Mesendoderm (in vitro differentiated cells): ENCODE data around the gene USP22.
A peak's percentile ranks its signal among the peaks of the same experiment; 100 is the strongest.

Experiments used
- DNase-seq: peaks from one replicate; pipeline ENCODE4 v3.0.0; 2013
- H2AK5ac ChIP-seq: 2 replicates; pipeline ENCODE4 v1.6.1; 2013; ENCODE audit warnings: low read length, inconsistent platforms
- H2BK120ac ChIP-seq: 2 replicates; pipeline ENCODE4 v1.6.1; 2013; ENCODE audit warnings: low read depth, mild to moderate bottlenecking, low read length, moderate library complexity, mixed read lengths
- H2BK15ac ChIP-seq: replicated peaks from 2 replicates; pipeline ENCODE4 v1.6.1; 2013; ENCODE audit warnings: low read depth, mild to moderate bottlenecking, moderate library complexity
- H2BK5ac ChIP-seq: 2 replicates; pipeline ENCODE4 v1.6.1; 2013; ENCODE audit warnings: low read length, inconsistent platforms
- H3K18ac ChIP-seq: 2 replicates; pipeline ENCODE4 v1.6.1; 2013; ENCODE audit warnings: mild to moderate bottlenecking, low read length, mixed read lengths
- H3K23ac ChIP-seq: one replicate; pipeline ENCODE4 v1.6.1; 2013; ENCODE audit warnings: low read length
- H3K27ac ChIP-seq: 2 replicates; pipeline ENCODE4 v1.5.1; 2013; ENCODE audit warnings: low read depth, mild to moderate bottlenecking, inconsistent platforms, low read length, moderate library complexity
- H3K27me3 ChIP-seq: 2 replicates; pipeline ENCODE4 v1.6.1; 2013; ENCODE audit warnings: low read length, control low read depth, mild to moderate bottlenecking, inconsistent platforms; ENCODE audit not compliant: insufficient read depth, poor library complexity
- H3K36me3 ChIP-seq: 2 replicates; pipeline ENCODE4 v1.6.1; 2013; ENCODE audit warnings: low read length, inconsistent platforms; ENCODE audit not compliant: control insufficient read depth, insufficient read depth
- H3K4ac ChIP-seq: one replicate; pipeline ENCODE4 v1.6.1; 2013; ENCODE audit warnings: low read depth, mild to moderate bottlenecking, low read length, moderate library complexity
- H3K4me1 ChIP-seq: 2 replicates; pipeline ENCODE4 v1.6.1; 2013; ENCODE audit warnings: low read depth, low read length, inconsistent platforms; ENCODE audit not compliant: control insufficient read depth
- H3K4me2 ChIP-seq: 2 replicates; pipeline ENCODE4 v1.6.1; 2013; ENCODE audit warnings: low read length
- H3K4me3 ChIP-seq: 2 replicates; pipeline ENCODE4 v1.5.1; 2013; ENCODE audit warnings: mild to moderate bottlenecking, low read length
- H3K56ac ChIP-seq: one replicate; pipeline ENCODE4 v1.6.1; 2013; ENCODE audit warnings: low read length
- H3K79me1 ChIP-seq: 2 replicates; pipeline ENCODE4 v1.6.1; 2013; ENCODE audit warnings: low read length, inconsistent platforms
- H3K79me2 ChIP-seq: 2 replicates; pipeline ENCODE4 v1.6.1; 2013; ENCODE audit warnings: mild to moderate bottlenecking, low read length; ENCODE audit not compliant: control insufficient read depth, insufficient read depth
- H3K9ac ChIP-seq: 2 replicates; pipeline ENCODE4 v1.6.1; 2013; ENCODE audit warnings: low read length, inconsistent platforms
- H4K5ac ChIP-seq: one replicate; pipeline ENCODE4 v1.6.1; 2013; ENCODE audit warnings: low read length
- H4K8ac ChIP-seq: one replicate; pipeline ENCODE4 v1.6.1; 2013; ENCODE audit warnings: low read depth, mild to moderate bottlenecking, control low read depth, low read length, moderate library complexity
- WGBS: extraction: QIAGEN DNeasy Blood & Tissue Kit; methylation state at CpG from one replicate; pipeline ENCODE4 v1.1.7; 2013; ENCODE audit warnings: low lambda C conversion rate, missing lambda C conversion rate; ENCODE audit not compliant: insufficient coverage; ENCODE audit errors: extremely low coverage; 5-methylcytosine and 5-hydroxymethylcytosine counted together

The USP22 gene

GRCh38 chr17:21021208-21021803 lies 21.5 kb downstream of the USP22 start:
- no peaks in the 10 kb centered on the region for H3K4me1 ChIP-seq
- no peak overlapping the region for H2BK15ac ChIP-seq
- H3K79me2 ChIP-seq = peaks cover 94% of the 10 kb centered on the region
- no CpG with 5 or more reads among the region's 7 CpGs for WGBS
- H2AK5ac ChIP-seq = no peak overlapping the region
- no peak for DNase-seq
- no peaks in the 10 kb centered on the region for H3K27me3 ChIP-seq
- H2BK120ac ChIP-seq = no peak overlapping the region
- H2BK5ac ChIP-seq = no peak overlapping the region
- H3K4me3 ChIP-seq = no peak overlapping the region
- H3K79me1 ChIP-seq = peaks cover 34% of the 10 kb centered on the region
- H3K9ac ChIP-seq = no peak overlapping the region
- H3K36me3 ChIP-seq = peaks cover 56% of the 10 kb centered on the region
- no peak overlapping the region for H4K8ac ChIP-seq
- no peak overlapping the region for H3K23ac ChIP-seq
- no peak overlapping the region for H4K5ac ChIP-seq
- no peak overlapping the region for H3K18ac ChIP-seq
- no peak overlapping the region for H3K4me2 ChIP-seq
- H3K56ac ChIP-seq = no peak overlapping the region
- no peak overlapping the region for H3K27ac ChIP-seq
- no peak overlapping the region for H3K4ac ChIP-seq

DNA sequence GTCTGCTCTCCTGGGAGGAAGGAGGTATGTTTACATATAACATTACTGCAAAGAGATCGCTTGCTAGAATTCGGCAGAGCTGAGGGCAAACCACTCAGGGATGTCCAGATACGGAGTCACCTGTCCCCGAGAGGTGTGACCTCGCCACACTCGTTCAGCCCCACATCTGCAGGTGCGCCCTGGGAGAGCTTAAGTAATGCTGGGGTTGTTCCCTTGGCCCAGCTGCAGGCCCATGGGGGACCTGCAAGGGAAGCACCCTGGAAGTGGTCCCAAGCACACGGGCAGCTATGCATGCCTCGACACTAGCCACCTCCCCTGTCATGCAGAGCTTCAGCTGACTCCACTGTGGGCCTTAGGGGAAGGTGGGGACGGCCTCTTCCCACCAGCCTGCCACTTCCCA lies 22.2 kb downstream of the USP22 start:
- Histone ChIP-seq H3K27me3 (no peaks in the 10 kb centered on the region), H4K5ac (no peak overlapping the region), H2BK15ac (no peak overlapping the region), H3K36me3 (peaks cover 59% of the 10 kb centered on the region), H3K9ac (no peak overlapping the region), H3K79me2 (peaks cover 94% of the 10 kb centered on the region), H3K79me1 (peaks cover 35% of the 10 kb centered on the region), H2BK5ac (no peak overlapping the region), H3K18ac (no peak overlapping the region), H3K4me1 (no peaks in the 10 kb centered on the region), H3K27ac (no peak overlapping the region), H2AK5ac (no peak overlapping the region), H3K23ac (no peak overlapping the region), H4K8ac (no peak overlapping the region), H3K4me3 (no peak overlapping the region), H3K56ac (no peak overlapping the region), H3K4me2 (no peak overlapping the region), H3K4ac (no peak overlapping the region), H2BK120ac (no peak overlapping the region)
- WGBS = no CpG with 5 or more reads among the region's 10 CpGs
- no peak for DNase-seq

- Histone ChIP-seq H3K27me3 (no peaks in the 10 kb centered on the region), H3K9ac (no peak overlapping the region), H3K36me3 (peaks cover 60% of the 10 kb centered on the region), H3K27ac (no peak overlapping the region), H4K8ac (no peak overlapping the region), H3K79me2 (peaks cover 94% of the 10 kb centered on the region), H3K4me2 (no peak overlapping the region), H3K79me1 (peaks cover 37% of the 10 kb centered on the region), H3K4ac (no peak overlapping the region), H3K56ac (no peak overlapping the region), H3K4me1 (no peaks in the 10 kb centered on the region), H2AK5ac (no peak overlapping the region), H2BK5ac (no peak overlapping the region), H2BK15ac (no peak overlapping the region), H2BK120ac (no peak overlapping the region), H3K18ac (no peak overlapping the region), H3K4me3 (no peak overlapping the region), H4K5ac (no peak overlapping the region), H3K23ac (no peak overlapping the region)
- DNase-seq = peak; percentile 53
- no CpG with 5 or more reads among the region's 6 CpGs for WGBS
Observed at GRCh38 chr17:21019976-21020586, 22.7 kb downstream of the USP22 start.

GRCh38 chr17:21018894-21019293 lies 23.9 kb downstream of the USP22 start:
- Histone ChIP-seq H2BK120ac (no peak overlapping the region), H3K36me3 (peaks cover 66% of the 10 kb centered on the region), H4K8ac (no peak overlapping the region), H3K27ac (no peak overlapping the region), H3K9ac (no peak overlapping the region), H3K4me3 (no peak overlapping the region), H2BK15ac (no peak overlapping the region), H3K4me1 (no peaks in the 10 kb centered on the region), H3K56ac (no peak overlapping the region), H2BK5ac (no peak overlapping the region), H2AK5ac (no peak overlapping the region), H3K18ac (no peak overlapping the region), H3K27me3 (no peaks in the 10 kb centered on the region), H3K23ac (no peak overlapping the region), H3K79me2 (peaks cover 94% of the 10 kb centered on the region), H3K4ac (no peak overlapping the region), H4K5ac (no peak overlapping the region), H3K4me2 (no peak overlapping the region), H3K79me1 (peaks cover 40% of the 10 kb centered on the region)
- WGBS = no CpG with 5 or more reads among the region's 9 CpGs
- DNase-seq = no peak

GRCh38 chr17:21017861-21018260 lies 24.9 kb downstream of the USP22 start:
- DNase-seq = no peak
- Histone ChIP-seq H3K4me3 (no peak overlapping the region), H2BK120ac (no peak overlapping the region), H3K79me1 (peaks cover 42% of the 10 kb centered on the region), H3K27ac (no peak overlapping the region), H3K9ac (no peak overlapping the region), H4K8ac (no peak overlapping the region), H3K4me2 (no peak overlapping the region), H3K79me2 (peaks cover 90% of the 10 kb centered on the region), H3K18ac (no peak overlapping the region), H3K4me1 (no peaks in the 10 kb centered on the region), H3K56ac (no peak overlapping the region), H3K27me3 (no peaks in the 10 kb centered on the region), H3K4ac (no peak overlapping the region), H4K5ac (no peak overlapping the region), H3K23ac (no peak overlapping the region), H3K36me3 (peaks cover 68% of the 10 kb centered on the region), H2AK5ac (no peak overlapping the region), H2BK5ac (no peak overlapping the region), H2BK15ac (no peak overlapping the region)
- WGBS = no CpG with 5 or more reads among the region's 10 CpGs

GRCh38 chr17:21017256-21017655 lies 25.6 kb downstream of the USP22 start:
- Histone ChIP-seq H3K36me3 (peaks cover 72% of the 10 kb centered on the region), H3K4me3 (no peak overlapping the region), H3K79me2 (peaks cover 93% of the 10 kb centered on the region), H4K5ac (no peak overlapping the region), H3K23ac (no peak overlapping the region), H3K4ac (no peak overlapping the region), H3K4me2 (no peak overlapping the region), H2AK5ac (no peak overlapping the region), H2BK120ac (no peak overlapping the region), H2BK5ac (no peak overlapping the region), H3K79me1 (peaks cover 45% of the 10 kb centered on the region), H3K27me3 (no peaks in the 10 kb centered on the region), H4K8ac (no peak overlapping the region), H3K18ac (no peak overlapping the region), H3K9ac (no peak overlapping the region), H2BK15ac (no peak overlapping the region), H3K27ac (no peak overlapping the region), H3K56ac (no peak overlapping the region), H3K4me1 (no peaks in the 10 kb centered on the region)
- no peak for DNase-seq
- no CpG with 5 or more reads among the region's 15 CpGs for WGBS
